HG03432 (cell line): ENCODE data around the gene DISC1.
"Not testable (repeated sequence)": the region's sequence is repeated elsewhere in the genome, so short reads cannot be mapped to it uniquely, and the experiment has no call there.

Source experiments
- ATAC-seq: cut with Tn5 transposase; IDR thresholded peaks from one replicate; pipeline ENCODE4 v1.9.1; 2021; ENCODE audit warnings: mild to moderate bottlenecking, moderate library complexity; ENCODE audit not compliant: unreplicated experiment

DISC1 gene

GRCh38 chr1:231626535-231626950 is at the start of gene DISC1:
Gene DISC1, plus strand, starts transcription at chr1:231626790. Its CDS starts 78 bp downstream, at chr1:231626868.
- ATAC-seq: peak; percentile 71

GRCh38 chr1:231576804-231577718 is 49.5 kb upstream of the DISC1 start:
- ATAC-seq: no peak

- no peak for ATAC-seq
Measured at GRCh38 chr1:231580874-231581273, 45.7 kb upstream of the DISC1 start.

- no peak for ATAC-seq
Measured at GRCh38 chr1:231581859-231582258, 44.7 kb upstream of the DISC1 start.

GRCh38 chr1:231583376-231583775 is 43.2 kb upstream of the DISC1 start:
- no peak for ATAC-seq

GRCh38 chr1:231584117-231584516 is 42.5 kb upstream of the DISC1 start:
- ATAC-seq: no peak

GRCh38 chr1:231584921-231585320 is 41.7 kb upstream of the DISC1 start:
- no peak for ATAC-seq

GRCh38 chr1:231590453-231591198 is 36.0 kb upstream of the DISC1 start:
- ATAC-seq: peak; percentile 74

GRCh38 chr1:231591466-231591865 is 35.1 kb upstream of the DISC1 start:
- ATAC-seq: no peak

GRCh38 chr1:231592809-231593208 is 33.8 kb upstream of the DISC1 start:
- ATAC-seq: no peak

GRCh38 chr1:231593264-231593663 is 33.3 kb upstream of the DISC1 start:
- not testable (repeated sequence) for ATAC-seq

GRCh38 chr1:231594123-231594522 is 32.5 kb upstream of the DISC1 start:
- ATAC-seq: no peak

- ATAC-seq: no peak
Measured at GRCh38 chr1:231594749-231595148, 31.8 kb upstream of the DISC1 start.

GRCh38 chr1:231596337-231596791 is 30.2 kb upstream of the DISC1 start:
- ATAC-seq: no peak

- no peak for ATAC-seq
Measured at GRCh38 chr1:231597971-231598370, 28.6 kb upstream of the DISC1 start.

- no peak for ATAC-seq
Measured at GRCh38 chr1:231600458-231600976, 26.1 kb upstream of the DISC1 start.

- no peak for ATAC-seq
Measured at GRCh38 chr1:231601824-231602672, 24.5 kb upstream of the DISC1 start.

GRCh38 chr1:231602673-231602984 is 24.0 kb upstream of the DISC1 start:
- no peak for ATAC-seq

GRCh38 chr1:231603598-231604275 is 22.9 kb upstream of the DISC1 start:
- ATAC-seq: peak; percentile 80

GRCh38 chr1:231604276-231604621 is 22.3 kb upstream of the DISC1 start:
- no peak for ATAC-seq
